ENCODE measurements around the gene TTLL8.

DNA sequence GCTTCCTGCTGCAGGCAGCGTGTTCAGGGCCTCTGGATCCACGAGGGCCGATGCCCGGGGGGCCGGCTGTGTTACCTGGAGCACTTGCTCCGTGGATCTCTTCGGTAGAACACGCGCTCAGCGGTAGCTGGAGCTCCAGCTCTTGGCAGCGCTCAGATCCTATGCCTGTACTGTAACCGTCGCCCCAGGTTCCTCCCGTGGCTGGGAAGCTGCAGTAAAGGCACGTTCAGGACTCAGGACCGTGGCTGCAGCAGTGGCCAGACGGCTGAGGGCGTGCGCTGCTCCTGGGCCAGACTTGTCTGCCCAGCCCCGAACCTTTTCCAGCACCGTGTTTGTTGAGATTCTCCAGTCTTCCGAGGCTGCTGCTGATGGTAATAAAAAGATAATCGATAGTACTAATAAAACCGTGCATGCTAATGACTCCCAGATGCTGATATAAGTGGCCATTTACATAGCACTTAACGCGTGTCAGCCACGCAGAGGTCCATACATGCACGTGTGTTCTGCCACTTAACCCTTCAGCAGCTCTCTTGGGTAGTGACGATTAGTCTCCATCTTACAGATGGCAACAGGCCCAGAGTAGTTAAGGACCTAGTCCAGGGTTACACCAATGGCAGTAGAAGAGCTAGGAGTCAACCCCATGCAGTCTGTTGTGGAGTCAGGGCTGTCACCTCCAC, 33.1 kb upstream of the TTLL8 start:
- TF ChIP-seq, protein P1, sequence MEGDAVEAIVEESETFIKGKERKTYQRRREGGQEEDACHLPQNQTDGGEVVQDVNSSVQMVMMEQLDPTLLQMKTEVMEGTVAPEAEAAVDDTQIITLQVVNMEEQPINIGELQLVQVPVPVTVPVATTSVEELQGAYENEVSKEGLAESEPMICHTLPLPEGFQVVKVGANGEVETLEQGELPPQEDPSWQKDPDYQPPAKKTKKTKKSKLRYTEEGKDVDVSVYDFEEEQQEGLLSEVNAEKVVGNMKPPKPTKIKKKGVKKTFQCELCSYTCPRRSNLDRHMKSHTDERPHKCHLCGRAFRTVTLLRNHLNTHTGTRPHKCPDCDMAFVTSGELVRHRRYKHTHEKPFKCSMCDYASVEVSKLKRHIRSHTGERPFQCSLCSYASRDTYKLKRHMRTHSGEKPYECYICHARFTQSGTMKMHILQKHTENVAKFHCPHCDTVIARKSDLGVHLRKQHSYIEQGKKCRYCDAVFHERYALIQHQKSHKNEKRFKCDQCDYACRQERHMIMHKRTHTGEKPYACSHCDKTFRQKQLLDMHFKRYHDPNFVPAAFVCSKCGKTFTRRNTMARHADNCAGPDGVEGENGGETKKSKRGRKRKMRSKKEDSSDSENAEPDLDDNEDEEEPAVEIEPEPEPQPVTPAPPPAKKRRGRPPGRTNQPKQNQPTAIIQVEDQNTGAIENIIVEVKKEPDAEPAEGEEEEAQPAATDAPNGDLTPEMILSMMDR (IDR thresholded peaks at IDR 0.05): no peak
- TF ChIP-seq POLR2A (IDR thresholded peaks at IDR 0.05): no peak
